Panc1 (cell line): Measurements from ENCODE around the gene BMX. TPM values are rescaled to one million over a fixed set of nuclear protein-coding genes. Genes with fewer than 3 reads are reported as not detected.

ENCODE experiments used
- ATAC-seq: fragments of 200-7000 bp; cut with Tn5 transposase; 2 replicates; pipeline ENCODE4 v1.9.1; 2020; ENCODE audit warnings: mild to moderate bottlenecking, moderate library complexity
- BruUV-seq: library from RNA; stranded (reverse); fragments of 400-500 nt; replicated peaks from 2 replicates; lab custom pipeline; 2021; lab: Mats Ljungman, UMichigan
- CTCF ChIA-PET: fragments of 300-600 bp; sonication (Branson Sonifier 250); formaldehyde crosslinking; loops from one replicate; lab custom pipeline; 2022; ENCODE audit warnings: antibody characterized with exemption; lab: Charles Lee
- POLR2A ChIA-PET: fragments of 300-600 bp; sonication (Branson Sonifier 250); formaldehyde crosslinking; loops from one replicate; lab custom pipeline; 2022; ENCODE audit warnings: antibody characterized with exemption; lab: Charles Lee
- DNase-seq: peaks from one replicate; pipeline ENCODE4 v3.0.0-alpha.2; 2010; ENCODE audit warnings: low read depth, low spot score
- H3K27ac ChIP-seq: 2 replicates; pipeline ENCODE4 v1.5.1; 2011; ENCODE audit warnings: mild to moderate bottlenecking, low read length, inconsistent platforms
- H3K27me3 ChIP-seq: fragments of 200-500 bp; sonication (Bioruptor generic); 2 replicates; pipeline ENCODE4 v1.6.0; 2014; ENCODE audit warnings: low read length, inconsistent platforms; ENCODE audit not compliant: control insufficient read depth, insufficient read depth
- H3K36me3 ChIP-seq: fragments of 200-500 bp; sonication (Bioruptor generic); 2 replicates; pipeline ENCODE4 v1.5.1; 2014; ENCODE audit warnings: inconsistent platforms, mild to moderate bottlenecking, low read length, moderate library complexity; ENCODE audit not compliant: control insufficient read depth, insufficient read depth
- H3K4me1 ChIP-seq: 2 replicates; pipeline ENCODE4 v1.5.1; 2011; ENCODE audit warnings: inconsistent platforms, mild to moderate bottlenecking, low read length, moderate library complexity; ENCODE audit not compliant: control insufficient read depth, insufficient read depth
- H3K4me3 ChIP-seq, 2 experiments: 2 replicates each; pipeline ENCODE4 v1.5.1; 2011 to 2012; ENCODE audit warnings: low read depth in 2 of 2, low read length in 2 of 2, mild to moderate bottlenecking in 2 of 2, inconsistent platforms in 1 of 2, moderate library complexity in 1 of 2
- H3K9me3 ChIP-seq: fragments of 200-500 bp; sonication (Bioruptor generic); 2 replicates; pipeline ENCODE4 v1.5.1; 2014; ENCODE audit warnings: low read depth, mild to moderate bottlenecking, inconsistent platforms, low read length, moderate library complexity; ENCODE audit not compliant: control insufficient read depth, insufficient read depth
- POLR2AphosphoS5 ChIP-seq: IDR thresholded peaks from 2 replicates; pipeline ENCODE4 v1.6.1; 2012; ENCODE audit warnings: mild to moderate bottlenecking, low read depth, low read length, moderate library complexity
- SIN3A ChIP-seq: IDR thresholded peaks from 2 replicates; pipeline ENCODE4 v1.6.1; 2012; ENCODE audit warnings: low read depth, mild to moderate bottlenecking, low read length, moderate library complexity, borderline replicate concordance; ENCODE audit not compliant: insufficient read depth
- TCF7L2 ChIP-seq: IDR thresholded peaks from 2 replicates; pipeline ENCODE4 v1.6.1; 2011; ENCODE audit warnings: mild to moderate bottlenecking, low read depth, low read length, inconsistent platforms
- in situ Hi-C: cut with HindIII; loops from 2 replicates; pipeline ENCODE4 v1.10.0; 2016; ENCODE audit warnings: low sequenced_read_pairs, low pct_unique_long_range_greater_than_20kb
- intact Hi-C: fragments of 100-400 bp; cut with micrococcal nuclease; formaldehyde crosslinking; loops from one replicate; pipeline ENCODE4 v1.10.0; 2022; ENCODE audit not compliant: unreplicated experiment
- total RNA-seq: library from RNA; stranded (reverse); gene quantifications from one replicate; pipeline ENCODE4 v1.2.1, GENCODE V29; 2021; ENCODE audit not compliant: unreplicated experiment
- TF ChIP-seq, protein P1 (sequence below), 2 experiments: IDR thresholded peaks; 2 replicates each; pipeline ENCODE4 v1.6.1; 2011 to 2012; ENCODE audit warnings: low read depth in 2 of 2, control low read depth in 1 of 2, low read length in 1 of 2, mild to moderate bottlenecking in 1 of 2, moderate library complexity in 1 of 2; ENCODE audit not compliant: insufficient read depth in 1 of 2
- TF ChIP-seq, protein P2 (sequence below): fragments of 450-650 bp; IDR thresholded peaks from 2 replicates; pipeline ENCODE4 v1.5.1; 2017; ENCODE audit warnings: mild to moderate bottlenecking

The BMX gene
- total RNA-seq, 1 experiment from 2014 or later: not detected

GRCh38 chrX:15505101-15505500 is 4.5 kb downstream of the BMX start:
- no peaks in the 10 kb centered on the region for H3K36me3 ChIP-seq
- no peak for DNase-seq
- POLR2A ChIA-PET: no interaction called here
- ATAC-seq: no peak
- BruUV-seq: no TSS peak
- in situ Hi-C loops: no loop called here
- no peaks in the 10 kb centered on the region for H3K4me1 ChIP-seq
- H3K27ac ChIP-seq: no peak overlapping the region
- TF ChIP-seq TCF7L2 (no peak), POLR2AphosphoS5 (no peak), SIN3A (no peak)
- TF ChIP-seq, protein P1, sequence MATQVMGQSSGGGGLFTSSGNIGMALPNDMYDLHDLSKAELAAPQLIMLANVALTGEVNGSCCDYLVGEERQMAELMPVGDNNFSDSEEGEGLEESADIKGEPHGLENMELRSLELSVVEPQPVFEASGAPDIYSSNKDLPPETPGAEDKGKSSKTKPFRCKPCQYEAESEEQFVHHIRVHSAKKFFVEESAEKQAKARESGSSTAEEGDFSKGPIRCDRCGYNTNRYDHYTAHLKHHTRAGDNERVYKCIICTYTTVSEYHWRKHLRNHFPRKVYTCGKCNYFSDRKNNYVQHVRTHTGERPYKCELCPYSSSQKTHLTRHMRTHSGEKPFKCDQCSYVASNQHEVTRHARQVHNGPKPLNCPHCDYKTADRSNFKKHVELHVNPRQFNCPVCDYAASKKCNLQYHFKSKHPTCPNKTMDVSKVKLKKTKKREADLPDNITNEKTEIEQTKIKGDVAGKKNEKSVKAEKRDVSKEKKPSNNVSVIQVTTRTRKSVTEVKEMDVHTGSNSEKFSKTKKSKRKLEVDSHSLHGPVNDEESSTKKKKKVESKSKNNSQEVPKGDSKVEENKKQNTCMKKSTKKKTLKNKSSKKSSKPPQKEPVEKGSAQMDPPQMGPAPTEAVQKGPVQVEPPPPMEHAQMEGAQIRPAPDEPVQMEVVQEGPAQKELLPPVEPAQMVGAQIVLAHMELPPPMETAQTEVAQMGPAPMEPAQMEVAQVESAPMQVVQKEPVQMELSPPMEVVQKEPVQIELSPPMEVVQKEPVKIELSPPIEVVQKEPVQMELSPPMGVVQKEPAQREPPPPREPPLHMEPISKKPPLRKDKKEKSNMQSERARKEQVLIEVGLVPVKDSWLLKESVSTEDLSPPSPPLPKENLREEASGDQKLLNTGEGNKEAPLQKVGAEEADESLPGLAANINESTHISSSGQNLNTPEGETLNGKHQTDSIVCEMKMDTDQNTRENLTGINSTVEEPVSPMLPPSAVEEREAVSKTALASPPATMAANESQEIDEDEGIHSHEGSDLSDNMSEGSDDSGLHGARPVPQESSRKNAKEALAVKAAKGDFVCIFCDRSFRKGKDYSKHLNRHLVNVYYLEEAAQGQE (IDR thresholded peaks at IDR 0.05; ENCODE audit: insufficient read depth in 1 of 2, low read depth in 2 of 2, low read length in 1 of 2): no peak
- TF ChIP-seq, protein P2, sequence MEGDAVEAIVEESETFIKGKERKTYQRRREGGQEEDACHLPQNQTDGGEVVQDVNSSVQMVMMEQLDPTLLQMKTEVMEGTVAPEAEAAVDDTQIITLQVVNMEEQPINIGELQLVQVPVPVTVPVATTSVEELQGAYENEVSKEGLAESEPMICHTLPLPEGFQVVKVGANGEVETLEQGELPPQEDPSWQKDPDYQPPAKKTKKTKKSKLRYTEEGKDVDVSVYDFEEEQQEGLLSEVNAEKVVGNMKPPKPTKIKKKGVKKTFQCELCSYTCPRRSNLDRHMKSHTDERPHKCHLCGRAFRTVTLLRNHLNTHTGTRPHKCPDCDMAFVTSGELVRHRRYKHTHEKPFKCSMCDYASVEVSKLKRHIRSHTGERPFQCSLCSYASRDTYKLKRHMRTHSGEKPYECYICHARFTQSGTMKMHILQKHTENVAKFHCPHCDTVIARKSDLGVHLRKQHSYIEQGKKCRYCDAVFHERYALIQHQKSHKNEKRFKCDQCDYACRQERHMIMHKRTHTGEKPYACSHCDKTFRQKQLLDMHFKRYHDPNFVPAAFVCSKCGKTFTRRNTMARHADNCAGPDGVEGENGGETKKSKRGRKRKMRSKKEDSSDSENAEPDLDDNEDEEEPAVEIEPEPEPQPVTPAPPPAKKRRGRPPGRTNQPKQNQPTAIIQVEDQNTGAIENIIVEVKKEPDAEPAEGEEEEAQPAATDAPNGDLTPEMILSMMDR: no peak
- no peaks in the 10 kb centered on the region for H3K9me3 ChIP-seq
- CTCF ChIA-PET: no interaction called here
- H3K27me3 ChIP-seq: no peaks in the 10 kb centered on the region
- intact Hi-C loops: no loop called here
- H3K4me3 ChIP-seq: no peak overlapping the region

DNA sequence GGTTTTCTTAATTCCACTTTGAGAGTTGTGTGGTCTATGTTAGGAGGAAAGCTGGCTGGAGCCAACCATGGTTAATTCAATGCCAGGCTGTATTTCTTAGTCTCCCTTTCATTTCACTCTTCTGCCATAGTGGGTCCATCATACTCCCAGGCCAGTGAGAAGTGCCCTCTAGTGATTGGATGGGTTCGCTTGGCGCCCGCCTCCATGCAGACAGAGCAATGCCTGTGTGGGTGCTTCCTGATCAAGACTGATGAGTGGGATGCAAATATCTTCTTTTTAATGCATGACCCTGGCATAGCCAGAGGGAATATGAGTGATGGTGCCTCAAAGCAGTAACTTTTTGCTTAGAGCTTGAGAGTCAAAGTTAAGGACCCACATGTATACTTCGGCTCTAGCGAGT is 6.4 kb downstream of the BMX start:
- Histone ChIP-seq H3K4me3 (no peak overlapping the region), H3K9me3 (no peaks in the 10 kb centered on the region), H3K36me3 (no peaks in the 10 kb centered on the region), H3K27ac (no peak overlapping the region), H3K27me3 (no peaks in the 10 kb centered on the region), H3K4me1 (no peaks in the 10 kb centered on the region)
- POLR2A ChIA-PET: no interaction called here
- BruUV-seq: no TSS peak
- ATAC-seq: no peak
- intact Hi-C loops: no loop called here
- TF ChIP-seq TCF7L2 (no peak), SIN3A (no peak), POLR2AphosphoS5 (no peak)
- TF ChIP-seq, protein P2: no peak
- TF ChIP-seq, protein P1 (IDR thresholded peaks at IDR 0.05; ENCODE audit: insufficient read depth in 1 of 2, low read depth in 2 of 2, low read length in 1 of 2): no peak
- in situ Hi-C loops: no loop called here
- CTCF ChIA-PET: no interaction called here
- no peak for DNase-seq
